ENCODE data around the gene SLC16A4. TPM values are rescaled to one million over a fixed set of nuclear protein-coding genes. Genes with fewer than 3 reads are reported as not detected.

SLC16A4 gene
- total and polyA plus RNA-seq, 3 donors from 2014 or later = 5.8 to 17.4 (median 8.2) TPM

DNA sequence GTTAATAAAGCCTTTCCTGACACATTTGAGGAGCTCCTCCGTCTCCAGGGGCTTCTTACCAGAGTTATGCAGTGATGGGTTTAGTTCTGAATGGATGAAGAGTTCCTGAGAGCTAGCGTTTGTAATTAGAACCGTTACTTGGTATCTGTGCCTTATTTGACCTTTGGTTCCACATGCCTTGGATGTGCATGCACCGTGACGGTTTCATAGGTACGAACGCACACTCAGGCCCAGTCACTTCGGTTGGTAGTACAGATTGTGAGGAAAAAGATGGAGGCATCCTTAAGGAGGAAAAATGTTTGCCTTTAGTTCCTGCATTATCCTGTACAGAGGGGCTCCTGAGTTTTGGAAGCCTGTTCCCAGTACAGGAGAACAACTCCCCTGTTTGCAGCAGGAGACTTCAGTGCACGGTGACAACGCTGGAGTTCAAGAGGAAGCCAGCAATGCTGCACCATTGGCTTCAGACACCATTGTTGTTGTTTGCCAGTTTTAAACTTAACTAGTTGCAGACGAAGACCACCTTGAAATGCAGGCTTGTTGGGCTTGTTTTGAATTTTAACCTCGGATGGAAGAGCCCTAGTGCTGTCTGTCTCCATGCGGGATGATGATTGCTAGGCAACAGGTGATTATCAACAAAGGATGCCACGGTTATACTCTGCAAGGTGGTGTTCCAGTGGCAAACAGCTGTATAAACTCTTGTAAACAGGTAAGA lies 43.5 kb downstream of the SLC16A4 start:
- no peak for DNase-seq

DNA sequence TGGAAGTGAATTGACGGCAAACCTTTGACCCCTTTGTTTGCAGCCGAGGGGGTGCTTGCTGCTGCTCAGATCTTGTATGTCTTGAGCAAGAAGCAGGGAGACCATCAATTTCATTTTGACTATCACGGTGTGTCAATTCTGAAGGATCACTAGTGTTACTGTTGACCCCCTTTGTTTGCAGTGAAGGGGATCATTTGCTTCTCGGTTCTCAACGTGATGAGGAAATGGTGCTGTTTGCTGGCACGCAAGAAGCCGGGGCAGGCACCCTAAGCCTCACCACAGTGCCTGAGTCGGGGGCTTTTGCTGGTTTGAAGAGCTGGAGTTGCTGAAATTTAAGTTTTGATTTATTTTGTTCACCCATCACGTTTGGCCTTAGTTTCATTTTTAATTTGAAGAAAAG lies 44.1 kb downstream of the SLC16A4 start:
- H3K27ac ChIP-seq = no peak overlapping the region
- H3K27me3 ChIP-seq = no peaks in the 10 kb centered on the region
- DNase-seq = no peak
- H3K9me3 ChIP-seq = no peaks in the 10 kb centered on the region
- H3K4me1 ChIP-seq = peaks cover 33% of the 10 kb centered on the region
- 68% methylated on average over 9 of the region's 9 CpGs for WGBS, 2 donors
- H3K36me3 ChIP-seq (ENCODE audit: low read depth, missing control alignments) = no peaks in the 10 kb centered on the region
- no peak for TF ChIP-seq POLR2A (IDR thresholded peaks at IDR 0.05)
- TF ChIP-seq, protein P1, sequence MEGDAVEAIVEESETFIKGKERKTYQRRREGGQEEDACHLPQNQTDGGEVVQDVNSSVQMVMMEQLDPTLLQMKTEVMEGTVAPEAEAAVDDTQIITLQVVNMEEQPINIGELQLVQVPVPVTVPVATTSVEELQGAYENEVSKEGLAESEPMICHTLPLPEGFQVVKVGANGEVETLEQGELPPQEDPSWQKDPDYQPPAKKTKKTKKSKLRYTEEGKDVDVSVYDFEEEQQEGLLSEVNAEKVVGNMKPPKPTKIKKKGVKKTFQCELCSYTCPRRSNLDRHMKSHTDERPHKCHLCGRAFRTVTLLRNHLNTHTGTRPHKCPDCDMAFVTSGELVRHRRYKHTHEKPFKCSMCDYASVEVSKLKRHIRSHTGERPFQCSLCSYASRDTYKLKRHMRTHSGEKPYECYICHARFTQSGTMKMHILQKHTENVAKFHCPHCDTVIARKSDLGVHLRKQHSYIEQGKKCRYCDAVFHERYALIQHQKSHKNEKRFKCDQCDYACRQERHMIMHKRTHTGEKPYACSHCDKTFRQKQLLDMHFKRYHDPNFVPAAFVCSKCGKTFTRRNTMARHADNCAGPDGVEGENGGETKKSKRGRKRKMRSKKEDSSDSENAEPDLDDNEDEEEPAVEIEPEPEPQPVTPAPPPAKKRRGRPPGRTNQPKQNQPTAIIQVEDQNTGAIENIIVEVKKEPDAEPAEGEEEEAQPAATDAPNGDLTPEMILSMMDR (IDR thresholded peaks at IDR 0.05) = no peak
- no peak overlapping the region for H3K4me3 ChIP-seq
- intact Hi-C loops (cut with DNase I; ENCODE audit: low total_unique reads) = loop anchor here (10.0 kb wide), 1 partner anchor 58 kb away; the partner anchor contains the start of gene LAMTOR5

More for the DNA sequence above, 43.5 kb downstream of the SLC16A4 start:
- WGBS, 2 donors = 72 to 74% methylated on average over 12 to 14 of the region's 14 CpGs
- H3K4me3 ChIP-seq = no peak overlapping the region
- no peaks in the 10 kb centered on the region for H3K27me3 ChIP-seq
- peak overlapping the region in 1 of 2 donors; percentile 0 for H3K27ac ChIP-seq
- peaks cover 26% of the 10 kb centered on the region for H3K4me1 ChIP-seq
- TF ChIP-seq, protein P1 (IDR thresholded peaks at IDR 0.05) = no peak
- TF ChIP-seq POLR2A (IDR thresholded peaks at IDR 0.05) = no peak
- H3K9me3 ChIP-seq = no peaks in the 10 kb centered on the region
- no peaks in the 10 kb centered on the region for H3K36me3 ChIP-seq (ENCODE audit: low read depth, missing control alignments)
- intact Hi-C loops (cut with DNase I; ENCODE audit: low total_unique reads) = loop anchor here (10.0 kb wide), 1 partner anchor 57 kb away; the partner anchor contains the start of gene LAMTOR5

DNA sequence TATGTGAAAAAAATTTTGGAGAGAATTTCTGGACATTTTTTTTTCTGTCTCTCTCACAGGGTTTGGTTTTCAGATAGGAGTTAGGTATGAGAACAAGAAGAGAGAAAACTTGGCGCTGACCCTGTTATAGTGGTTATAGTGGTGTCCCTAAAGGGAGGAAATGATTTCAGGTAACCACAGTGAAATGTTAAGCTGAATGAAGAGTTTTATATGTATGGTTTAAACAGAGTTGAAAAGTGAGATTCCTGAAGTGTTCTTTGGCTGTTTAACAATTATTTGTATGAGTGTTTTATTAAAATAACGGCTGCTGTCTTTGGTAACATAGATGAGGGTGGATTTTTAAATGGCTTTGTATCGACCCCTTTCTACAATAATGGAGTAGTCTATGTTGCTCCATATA lies 45.3 kb downstream of the SLC16A4 start:
- intact Hi-C loops (cut with DNase I; ENCODE audit: low total_unique reads) = loop anchor here (10.0 kb wide), 1 partner anchor 59 kb away; the partner anchor contains the start of gene LAMTOR5
- Histone ChIP-seq H3K4me1 (peaks cover 45% of the 10 kb centered on the region), H3K27me3 (no peaks in the 10 kb centered on the region), H3K36me3 (ENCODE audit: low read depth, missing control alignments) (no peaks in the 10 kb centered on the region), H3K9me3 (no peaks in the 10 kb centered on the region), H3K27ac (no peak overlapping the region), H3K4me3 (no peak overlapping the region)
- TF ChIP-seq, protein P1 (IDR thresholded peaks at IDR 0.05) = no peak
- no peak for TF ChIP-seq POLR2A (IDR thresholded peaks at IDR 0.05)
- WGBS, 2 donors = 88 to 89% methylated on average over 3 of the region's 3 CpGs
- no peak for DNase-seq

DNA sequence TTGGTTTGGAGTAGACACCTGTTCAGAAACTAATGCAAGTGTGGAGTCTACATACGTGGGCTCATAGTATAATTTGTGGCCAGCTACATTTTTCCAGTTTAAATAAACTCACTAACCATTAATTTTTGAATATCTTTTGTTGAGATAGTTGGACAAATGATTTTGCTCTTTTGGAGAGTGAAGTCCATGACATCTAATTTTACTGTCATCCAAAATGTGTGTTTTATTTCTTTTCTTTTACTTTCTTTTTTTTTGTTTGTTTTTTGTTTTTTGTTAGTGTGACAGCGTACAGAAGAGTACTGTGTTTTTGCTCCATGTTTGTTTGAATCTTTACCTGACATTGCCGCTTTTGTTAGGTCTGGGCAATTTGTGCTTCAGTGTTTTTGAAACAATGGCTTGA lies 46.7 kb downstream of the SLC16A4 start:
- no peak for DNase-seq
- Histone ChIP-seq H3K36me3 (ENCODE audit: low read depth, missing control alignments) (no peaks in the 10 kb centered on the region), H3K9me3 (no peaks in the 10 kb centered on the region), H3K27ac (no peak overlapping the region), H3K27me3 (no peaks in the 10 kb centered on the region), H3K4me1 (peaks cover 44% of the 10 kb centered on the region), H3K4me3 (no peak overlapping the region)
- intact Hi-C loops (cut with DNase I; ENCODE audit: low total_unique reads) = loop anchor here (10.0 kb wide), 1 partner anchor 61 kb away; the partner anchor contains the start of gene LAMTOR5
- TF ChIP-seq, protein P1 (IDR thresholded peaks at IDR 0.05) = no peak
- TF ChIP-seq POLR2A (IDR thresholded peaks at IDR 0.05) = no peak
- WGBS, 2 donors = 85% methylated on average over 3 of the region's 3 CpGs

Measured in testis (tissue), 3 donors.